ENCODE measurements around the gene VWA1.
"Not testable (repeated sequence)": the region's sequence is repeated elsewhere in the genome, so short reads cannot be mapped to it uniquely, and the experiment has no call there.

The VWA1 gene

GRCh38 chr1:1424707-1425106 lies 10.8 kb upstream of the VWA1 start:
- no peak overlapping the region for H3K4me3 Mint-ChIP-seq
- H3K36me3 Mint-ChIP-seq (ENCODE audit: low read depth): no peaks in the 10 kb centered on the region
- H3K27me3 Mint-ChIP-seq (ENCODE audit: low read depth): peaks cover 15% of the 10 kb centered on the region
- no peaks in the 10 kb centered on the region for H3K9me3 Mint-ChIP-seq
- H3K27ac Mint-ChIP-seq: no peak overlapping the region
- peaks cover 2% of the 10 kb centered on the region for H3K4me1 Mint-ChIP-seq (ENCODE audit: low read depth)
- no peak for DNase-seq (ENCODE audit: low spot score)

GRCh38 chr1:1425426-1425752 lies 10.1 kb upstream of the VWA1 start:
- no peaks in the 10 kb centered on the region for H3K36me3 Mint-ChIP-seq (ENCODE audit: low read depth)
- no peak overlapping the region for H3K4me3 Mint-ChIP-seq
- no peak for DNase-seq (ENCODE audit: low spot score)
- H3K9me3 Mint-ChIP-seq: no peaks in the 10 kb centered on the region
- H3K27me3 Mint-ChIP-seq (ENCODE audit: low read depth): peaks cover 19% of the 10 kb centered on the region
- H3K27ac Mint-ChIP-seq: no peak overlapping the region
- H3K4me1 Mint-ChIP-seq (ENCODE audit: low read depth): peaks cover 2% of the 10 kb centered on the region

GRCh38 chr1:1425753-1426495 lies 9.6 kb upstream of the VWA1 start:
- Mint-ChIP-seq H3K4me3 (peak overlapping the region; percentile 12), H3K4me1 (ENCODE audit: low read depth) (peaks cover 2% of the 10 kb centered on the region), H3K27me3 (ENCODE audit: low read depth) (peaks cover 19% of the 10 kb centered on the region), H3K27ac (no peak overlapping the region), H3K36me3 (ENCODE audit: low read depth) (no peaks in the 10 kb centered on the region), H3K9me3 (no peaks in the 10 kb centered on the region)
- DNase-seq (ENCODE audit: low spot score): no peak

GRCh38 chr1:1426496-1427105 lies 8.9 kb upstream of the VWA1 start:
- peaks cover 19% of the 10 kb centered on the region for H3K27me3 Mint-ChIP-seq (ENCODE audit: low read depth)
- H3K9me3 Mint-ChIP-seq: no peaks in the 10 kb centered on the region
- no peaks in the 10 kb centered on the region for H3K36me3 Mint-ChIP-seq (ENCODE audit: low read depth)
- DNase-seq (ENCODE audit: low spot score): no peak
- H3K27ac Mint-ChIP-seq: no peak overlapping the region
- H3K4me1 Mint-ChIP-seq (ENCODE audit: low read depth): peaks cover 2% of the 10 kb centered on the region
- peak overlapping the region; percentile 12 for H3K4me3 Mint-ChIP-seq

GRCh38 chr1:1427106-1427819 lies 8.2 kb upstream of the VWA1 start:
- no peak overlapping the region for H3K4me3 Mint-ChIP-seq
- H3K27ac Mint-ChIP-seq: no peak overlapping the region
- no peaks in the 10 kb centered on the region for H3K36me3 Mint-ChIP-seq (ENCODE audit: low read depth)
- peaks cover 2% of the 10 kb centered on the region for H3K4me1 Mint-ChIP-seq (ENCODE audit: low read depth)
- H3K9me3 Mint-ChIP-seq: no peaks in the 10 kb centered on the region
- no peak for DNase-seq (ENCODE audit: low spot score)
- H3K27me3 Mint-ChIP-seq (ENCODE audit: low read depth): peaks cover 19% of the 10 kb centered on the region

- Mint-ChIP-seq H3K27me3 (ENCODE audit: low read depth) (peaks cover 19% of the 10 kb centered on the region), H3K4me1 (ENCODE audit: low read depth) (no peaks in the 10 kb centered on the region), H3K27ac (no peak overlapping the region), H3K9me3 (no peaks in the 10 kb centered on the region), H3K4me3 (no peak overlapping the region), H3K36me3 (ENCODE audit: low read depth) (no peaks in the 10 kb centered on the region)
- no peak for DNase-seq (ENCODE audit: low spot score)
Observed at GRCh38 chr1:1427820-1428148, 7.7 kb upstream of the VWA1 start.

- Mint-ChIP-seq H3K36me3 (ENCODE audit: low read depth) (no peaks in the 10 kb centered on the region), H3K4me1 (ENCODE audit: low read depth) (no peaks in the 10 kb centered on the region), H3K27ac (no peak overlapping the region), H3K9me3 (no peaks in the 10 kb centered on the region), H3K4me3 (no peak overlapping the region), H3K27me3 (ENCODE audit: low read depth) (peaks cover 19% of the 10 kb centered on the region)
- no peak for DNase-seq (ENCODE audit: low spot score)
Observed at GRCh38 chr1:1428174-1428573, 7.3 kb upstream of the VWA1 start.

- DNase-seq (ENCODE audit: low spot score); H3K4me3 Mint-ChIP-seq; H3K9me3 Mint-ChIP-seq; H3K36me3 Mint-ChIP-seq (ENCODE audit: low read depth); H3K4me1 Mint-ChIP-seq (ENCODE audit: low read depth); H3K27ac Mint-ChIP-seq: not testable (repeated sequence)
- peaks cover 19% of the 10 kb centered on the region for H3K27me3 Mint-ChIP-seq (ENCODE audit: low read depth)
Observed at GRCh38 chr1:1428967-1429366, 6.5 kb upstream of the VWA1 start.

GRCh38 chr1:1429671-1430073 lies 5.8 kb upstream of the VWA1 start:
- peaks cover 19% of the 10 kb centered on the region for H3K27me3 Mint-ChIP-seq (ENCODE audit: low read depth)
- H3K36me3 Mint-ChIP-seq (ENCODE audit: low read depth): no peaks in the 10 kb centered on the region
- H3K27ac Mint-ChIP-seq: no peak overlapping the region
- no peaks in the 10 kb centered on the region for H3K9me3 Mint-ChIP-seq
- H3K4me3 Mint-ChIP-seq: no peak overlapping the region
- no peaks in the 10 kb centered on the region for H3K4me1 Mint-ChIP-seq (ENCODE audit: low read depth)
- DNase-seq (ENCODE audit: low spot score): no peak

GRCh38 chr1:1430114-1430982 lies 5.1 kb upstream of the VWA1 start:
- peaks cover 18% of the 10 kb centered on the region for H3K27me3 Mint-ChIP-seq (ENCODE audit: low read depth)

GRCh38 chr1:1430992-1431844 lies 4.3 kb upstream of the VWA1 start:
- no peaks in the 10 kb centered on the region for H3K4me1 Mint-ChIP-seq (ENCODE audit: low read depth)
- DNase-seq (ENCODE audit: low spot score): no peak
- H3K9me3 Mint-ChIP-seq: no peaks in the 10 kb centered on the region
- no peak overlapping the region for H3K27ac Mint-ChIP-seq
- H3K36me3 Mint-ChIP-seq (ENCODE audit: low read depth): no peaks in the 10 kb centered on the region
- H3K27me3 Mint-ChIP-seq (ENCODE audit: low read depth): peaks cover 18% of the 10 kb centered on the region
- H3K4me3 Mint-ChIP-seq: no peak overlapping the region

More at GRCh38 chr1:1430114-1430982, 5.1 kb upstream of the VWA1 start:
- no peak overlapping the region for H3K4me3 Mint-ChIP-seq
- H3K27ac Mint-ChIP-seq: no peak overlapping the region
- no peaks in the 10 kb centered on the region for H3K36me3 Mint-ChIP-seq (ENCODE audit: low read depth)
- no peaks in the 10 kb centered on the region for H3K4me1 Mint-ChIP-seq (ENCODE audit: low read depth)
- no peak for DNase-seq (ENCODE audit: low spot score)
- H3K9me3 Mint-ChIP-seq: no peaks in the 10 kb centered on the region

GRCh38 chr1:1431845-1432273 lies 3.6 kb upstream of the VWA1 start:
- DNase-seq (ENCODE audit: low spot score): no peak
- H3K27ac Mint-ChIP-seq: no peak overlapping the region
- H3K9me3 Mint-ChIP-seq: no peaks in the 10 kb centered on the region
- peaks cover 18% of the 10 kb centered on the region for H3K27me3 Mint-ChIP-seq (ENCODE audit: low read depth)
- no peaks in the 10 kb centered on the region for H3K36me3 Mint-ChIP-seq (ENCODE audit: low read depth)
- H3K4me3 Mint-ChIP-seq: no peak overlapping the region
- H3K4me1 Mint-ChIP-seq (ENCODE audit: low read depth): no peaks in the 10 kb centered on the region

- DNase-seq (ENCODE audit: low spot score): no peak
- Mint-ChIP-seq H3K4me3 (no peak overlapping the region), H3K4me1 (ENCODE audit: low read depth) (no peaks in the 10 kb centered on the region), H3K36me3 (ENCODE audit: low read depth) (no peaks in the 10 kb centered on the region), H3K27ac (no peak overlapping the region), H3K9me3 (no peaks in the 10 kb centered on the region), H3K27me3 (ENCODE audit: low read depth) (peaks cover 18% of the 10 kb centered on the region)
Observed at GRCh38 chr1:1432274-1432950, 3.1 kb upstream of the VWA1 start.

All from T-helper 2 cell treated with Interferon-gamma antibody and Interleukin-4, amounts not matched to agents 5 μg/mL and 100 μg/mL, for 36 hours (primary cell).